GM19043 (cell line): Measurements from ENCODE around the gene VAPB.

Experiments used
- ATAC-seq: cut with Tn5 transposase; IDR thresholded peaks from one replicate; pipeline ENCODE4 v1.9.1; 2021; ENCODE audit warnings: low read depth; ENCODE audit not compliant: unreplicated experiment

The VAPB gene

GRCh38 chr20:58478141-58478805 lies 89.2 kb downstream of the VAPB start:
- no peak for ATAC-seq

DNA sequence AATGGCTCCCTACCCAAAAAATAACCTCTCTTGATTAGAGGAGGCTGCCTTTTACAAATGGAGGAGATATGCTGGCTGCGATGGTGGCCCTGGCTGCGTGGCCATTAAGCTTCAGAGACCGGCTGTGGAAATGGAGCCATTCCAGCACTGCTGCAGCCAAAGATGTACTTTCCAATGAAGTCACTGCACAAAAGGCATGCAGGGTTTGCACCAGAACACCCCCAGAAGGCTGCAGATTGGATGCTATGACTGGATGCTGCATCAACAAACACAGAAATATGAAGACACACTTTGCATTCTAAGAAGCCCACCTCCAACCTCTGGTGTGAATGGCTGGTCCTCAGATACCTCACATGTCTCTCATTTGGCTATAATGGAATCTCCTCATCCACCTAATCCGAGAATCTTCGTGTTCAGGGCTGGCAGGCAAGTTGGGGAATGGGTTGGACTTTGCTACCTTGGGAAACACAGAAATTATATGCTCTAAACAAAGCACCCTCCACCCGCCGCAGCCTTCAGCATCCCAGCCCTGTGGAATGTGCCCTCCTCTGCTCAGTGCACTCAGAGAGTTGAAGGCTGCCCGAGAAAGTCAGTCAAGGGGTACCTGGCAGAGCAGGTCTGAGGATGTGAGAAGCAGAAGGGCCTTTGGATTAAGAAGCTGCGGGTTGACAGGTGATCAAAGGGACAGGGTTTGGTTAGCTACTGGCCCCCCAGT lies 90.9 kb downstream of the VAPB start:
- ATAC-seq, result no peak

DNA sequence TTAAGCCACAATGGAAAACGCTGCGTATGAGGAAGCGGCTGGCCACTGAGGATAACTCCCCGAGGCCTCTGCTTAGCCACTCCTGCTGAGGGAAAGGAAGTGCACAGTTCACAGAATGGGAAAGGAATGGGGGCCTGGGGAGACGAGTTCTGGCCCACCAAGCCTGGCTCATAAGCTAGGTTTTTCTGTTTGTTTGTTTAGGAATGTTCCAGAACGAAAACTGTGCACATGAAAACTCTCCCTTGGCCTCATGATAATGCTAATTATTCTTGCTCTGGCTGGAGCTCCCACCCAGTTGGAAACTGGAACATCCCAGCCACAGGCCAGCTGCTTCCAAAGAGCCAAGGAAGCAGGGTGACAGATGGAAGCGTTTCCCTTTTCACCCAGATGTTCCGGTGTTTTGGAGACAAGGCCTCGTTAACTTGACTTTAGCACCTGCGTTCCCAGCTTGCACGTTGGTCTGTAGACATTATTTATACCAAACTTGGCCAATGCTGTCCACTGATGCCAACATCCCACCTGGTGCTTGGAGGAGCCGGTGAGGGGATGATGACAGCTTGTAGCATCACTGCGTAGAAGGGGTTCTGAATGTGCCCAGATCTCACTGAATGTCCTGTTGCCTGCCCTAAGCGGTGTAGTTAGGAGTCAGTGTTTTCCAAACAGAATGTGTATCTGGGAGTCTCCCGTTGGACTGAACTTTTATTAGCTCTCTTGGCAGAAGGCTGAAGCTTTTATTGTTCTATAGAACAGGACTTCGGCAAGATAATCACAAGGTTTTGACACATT lies 91.7 kb downstream of the VAPB start:
- ATAC-seq, result no peak

GRCh38 chr20:58481481-58482021 lies 92.5 kb downstream of the VAPB start:
- no peak for ATAC-seq

- no peak for ATAC-seq
These were observed 93.4 kb downstream of the VAPB start for GRCh38 chr20:58482416-58482815.

GRCh38 chr20:58483051-58483450 lies 94.0 kb downstream of the VAPB start:
- no peak for ATAC-seq

DNA sequence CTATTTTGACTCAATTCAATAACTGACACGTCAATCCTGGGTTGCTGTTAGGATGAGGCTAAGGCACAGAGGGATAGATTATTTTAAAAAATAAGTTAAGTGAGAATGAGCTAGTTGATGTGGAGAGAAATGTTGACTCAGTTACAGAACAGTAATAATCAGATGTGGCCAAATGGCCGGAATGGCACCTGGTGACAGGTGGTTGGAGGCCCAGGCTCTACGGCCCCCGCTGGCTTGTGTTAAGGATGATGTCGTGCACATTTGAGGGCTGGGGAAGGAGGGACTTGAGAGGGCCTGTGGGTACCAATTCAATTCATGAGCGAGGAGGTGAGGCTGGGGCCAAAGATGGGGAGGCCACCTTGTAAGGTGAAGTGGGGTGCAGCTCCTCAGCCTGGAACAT lies 94.4 kb downstream of the VAPB start:
- ATAC-seq, result no peak

- ATAC-seq, result no peak
These were observed 96.4 kb downstream of the VAPB start for GRCh38 chr20:58485393-58485792.

DNA sequence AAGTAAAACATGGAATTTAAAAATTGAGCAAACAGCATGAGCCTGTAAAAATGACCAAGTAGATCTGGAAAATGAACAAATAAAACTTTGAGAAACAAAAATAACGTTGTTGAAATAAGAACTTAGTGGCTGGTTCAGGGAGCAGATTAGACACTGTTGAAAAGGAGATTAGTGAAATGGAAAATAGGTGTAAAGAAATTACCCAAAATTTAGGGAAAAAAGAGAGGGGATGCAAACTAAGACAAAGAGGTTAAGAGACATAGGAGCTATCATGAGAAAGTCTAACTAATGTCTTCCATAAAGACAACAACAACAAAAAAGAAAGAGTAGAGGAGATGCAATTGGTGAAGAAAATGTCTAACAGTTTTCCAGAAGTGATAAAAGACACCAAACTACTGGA lies 97.2 kb downstream of the VAPB start:
- ATAC-seq, result no peak

- no peak for ATAC-seq
These were observed 103.2 kb downstream of the VAPB start for GRCh38 chr20:58492074-58492718.

DNA sequence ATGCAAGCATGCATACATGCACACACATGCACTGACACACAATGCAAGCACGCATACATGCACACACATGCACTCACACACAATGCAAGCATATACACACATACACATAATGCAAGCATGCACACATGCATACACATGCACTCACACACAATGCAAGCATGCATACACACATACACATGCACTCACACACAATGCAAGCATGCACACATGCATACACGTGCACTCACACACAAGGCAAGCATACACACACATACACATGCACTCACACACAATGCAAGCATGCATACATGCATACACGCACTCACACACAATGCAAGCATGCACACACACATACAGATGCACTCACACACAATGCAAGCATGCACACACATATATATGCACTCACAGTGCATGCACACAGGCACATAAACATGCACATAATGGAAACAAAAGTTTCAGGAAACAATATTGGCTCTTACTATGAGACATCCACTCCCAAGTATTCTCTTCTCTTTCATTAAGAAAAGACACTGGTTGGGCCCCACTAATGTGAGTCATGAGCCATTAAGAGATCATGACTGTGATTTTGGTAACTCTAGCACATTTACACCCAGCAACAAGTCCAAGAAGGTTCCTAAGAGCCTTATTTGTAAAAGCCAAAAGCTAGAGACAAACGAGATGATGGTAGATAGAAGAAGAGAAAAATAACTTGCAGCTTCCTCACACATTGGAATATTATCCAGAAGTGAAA lies 103.9 kb downstream of the VAPB start:
- no peak for ATAC-seq

- no peak for ATAC-seq
These were observed 106.0 kb downstream of the VAPB start for GRCh38 chr20:58494923-58495622.

GRCh38 chr20:58495623-58496428 lies 106.8 kb downstream of the VAPB start:
- ATAC-seq, result no peak

DNA sequence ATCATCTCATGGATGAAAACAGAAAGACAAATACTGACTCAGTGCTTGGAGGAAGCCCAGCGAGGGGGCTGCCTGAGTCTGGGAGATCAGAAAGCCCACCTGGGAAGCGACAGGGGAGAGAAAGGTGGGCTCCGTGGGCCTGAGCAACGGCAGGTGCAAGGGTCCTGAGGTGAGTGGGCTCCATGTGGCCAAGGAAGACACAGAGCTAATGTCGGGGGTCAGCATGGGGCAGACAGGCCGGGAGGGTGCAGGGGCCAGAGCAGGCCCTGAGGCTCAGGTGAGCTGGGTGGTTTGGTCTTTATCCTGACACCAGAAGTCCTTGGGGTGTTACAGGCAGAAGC lies 107.4 kb downstream of the VAPB start:
- no peak for ATAC-seq

- ATAC-seq, result no peak
These were observed 108.1 kb downstream of the VAPB start for GRCh38 chr20:58497076-58497641.

DNA sequence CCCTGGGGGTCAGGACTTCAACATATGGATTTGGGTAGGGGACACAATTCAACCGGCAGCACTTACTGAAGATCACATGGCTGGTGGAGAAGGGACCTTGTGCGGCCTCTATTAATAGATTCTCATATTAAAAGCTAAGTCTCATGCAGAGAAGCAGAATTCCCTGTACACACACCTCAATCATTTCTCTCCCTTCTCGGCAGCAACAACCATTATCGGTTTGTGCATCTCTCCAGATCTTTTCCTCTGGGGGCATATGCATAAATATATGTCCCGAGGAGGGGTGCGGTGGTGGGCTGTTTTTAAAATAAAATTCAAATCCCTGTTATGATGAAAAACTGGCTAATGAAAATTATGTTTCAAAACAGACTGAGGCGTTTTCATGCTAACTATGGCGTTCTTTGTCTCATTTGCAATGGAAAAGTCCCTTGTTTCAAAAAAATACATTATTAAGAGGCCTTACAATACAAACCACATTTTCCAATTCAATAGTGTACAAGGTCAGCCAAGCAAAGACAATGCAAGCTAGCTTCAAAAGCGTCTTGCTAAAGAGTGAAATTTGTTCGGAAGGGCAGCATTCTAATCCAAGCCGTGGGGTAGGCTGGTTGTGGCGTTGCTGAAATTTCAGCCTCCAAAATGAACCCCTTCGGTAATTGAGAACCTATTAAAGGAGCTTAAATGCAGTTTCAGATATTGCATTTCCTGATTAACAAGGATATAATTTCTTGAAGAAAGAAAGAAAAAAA lies 108.9 kb downstream of the VAPB start:
- no peak for ATAC-seq

GRCh38 chr20:58498470-58499068 lies 109.5 kb downstream of the VAPB start:
- ATAC-seq, result no peak
